GM13976 (cell line): ENCODE results near the gene LRWD1.

Experiments
- DNase-seq: peaks from one replicate; pipeline ENCODE4 v3.0.0; 2012; ENCODE audit warnings: low spot score
- in situ Hi-C: fragments of 300-500 bp; cut with MboI; formaldehyde crosslinking; loops from one replicate; pipeline ENCODE4 v1.12.0; 2022; ENCODE audit warnings: low sequenced_read_pairs, mixed read lengths, inconsistent platforms; ENCODE audit not compliant: unreplicated experiment
- TF ChIP-seq, protein P1 (sequence below): IDR thresholded peaks from 2 replicates; pipeline ENCODE4 v1.5.1; 2012; ENCODE audit warnings: borderline replicate concordance, mild to moderate bottlenecking; ENCODE audit not compliant: insufficient read depth; ENCODE audit errors: extremely low read depth, missing control alignments, control extremely low read depth

The LRWD1 gene

DNA sequence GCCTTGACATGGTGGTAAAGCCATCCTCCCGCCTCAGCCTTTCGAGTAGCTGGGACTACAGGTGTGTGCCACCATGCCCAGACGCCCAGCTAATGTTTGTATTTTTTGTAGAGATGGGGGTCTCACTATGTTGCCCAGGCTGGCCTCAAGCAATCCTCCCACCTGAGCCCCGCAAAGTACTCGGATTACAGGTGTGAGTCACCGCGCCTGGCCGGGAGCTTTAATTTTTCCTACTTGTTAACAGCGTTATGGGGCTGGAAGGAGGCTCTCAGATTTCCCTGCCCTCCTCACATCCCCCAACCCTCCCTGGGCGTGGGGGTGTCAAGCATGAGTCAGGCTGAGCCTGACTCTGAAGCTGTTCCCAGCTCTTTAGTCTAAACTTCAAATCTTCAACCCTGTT lies 8.5 kb upstream of the LRWD1 start:
- TF ChIP-seq, protein P1, sequence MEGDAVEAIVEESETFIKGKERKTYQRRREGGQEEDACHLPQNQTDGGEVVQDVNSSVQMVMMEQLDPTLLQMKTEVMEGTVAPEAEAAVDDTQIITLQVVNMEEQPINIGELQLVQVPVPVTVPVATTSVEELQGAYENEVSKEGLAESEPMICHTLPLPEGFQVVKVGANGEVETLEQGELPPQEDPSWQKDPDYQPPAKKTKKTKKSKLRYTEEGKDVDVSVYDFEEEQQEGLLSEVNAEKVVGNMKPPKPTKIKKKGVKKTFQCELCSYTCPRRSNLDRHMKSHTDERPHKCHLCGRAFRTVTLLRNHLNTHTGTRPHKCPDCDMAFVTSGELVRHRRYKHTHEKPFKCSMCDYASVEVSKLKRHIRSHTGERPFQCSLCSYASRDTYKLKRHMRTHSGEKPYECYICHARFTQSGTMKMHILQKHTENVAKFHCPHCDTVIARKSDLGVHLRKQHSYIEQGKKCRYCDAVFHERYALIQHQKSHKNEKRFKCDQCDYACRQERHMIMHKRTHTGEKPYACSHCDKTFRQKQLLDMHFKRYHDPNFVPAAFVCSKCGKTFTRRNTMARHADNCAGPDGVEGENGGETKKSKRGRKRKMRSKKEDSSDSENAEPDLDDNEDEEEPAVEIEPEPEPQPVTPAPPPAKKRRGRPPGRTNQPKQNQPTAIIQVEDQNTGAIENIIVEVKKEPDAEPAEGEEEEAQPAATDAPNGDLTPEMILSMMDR: no peak
- no peak for DNase-seq
- in situ Hi-C loops: no loop called here

DNA sequence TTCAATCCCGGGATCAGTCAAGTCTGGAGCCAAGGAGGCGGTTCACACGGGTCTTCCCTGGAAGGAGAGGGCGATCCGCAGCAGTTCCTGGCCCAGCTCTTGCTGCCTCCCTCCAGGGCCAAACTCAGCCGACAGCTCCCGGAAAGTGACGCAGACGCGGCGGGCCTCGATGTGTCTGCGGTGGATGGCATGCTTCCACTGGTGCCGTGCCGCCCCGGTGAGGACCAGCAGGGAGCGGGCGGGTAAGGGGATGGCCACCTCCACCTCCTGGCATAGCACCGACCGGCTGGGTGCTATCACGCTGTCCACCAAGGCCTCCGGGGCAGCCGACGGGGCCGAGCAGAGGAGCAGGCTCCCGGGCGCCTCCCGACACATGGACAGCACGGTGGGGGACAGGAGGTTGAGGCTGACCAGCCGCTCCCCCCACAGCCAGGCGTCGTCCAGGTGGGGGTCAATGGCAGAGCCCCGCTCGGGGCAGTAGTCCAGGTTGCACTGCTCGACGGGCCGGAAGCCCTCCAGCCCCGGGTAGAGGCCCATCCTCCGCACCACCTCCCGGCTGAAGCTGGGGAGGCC lies 7.3 kb upstream of the LRWD1 start:
- TF ChIP-seq, protein P1: no peak
- in situ Hi-C loops: no loop called here
- no peak for DNase-seq

DNA sequence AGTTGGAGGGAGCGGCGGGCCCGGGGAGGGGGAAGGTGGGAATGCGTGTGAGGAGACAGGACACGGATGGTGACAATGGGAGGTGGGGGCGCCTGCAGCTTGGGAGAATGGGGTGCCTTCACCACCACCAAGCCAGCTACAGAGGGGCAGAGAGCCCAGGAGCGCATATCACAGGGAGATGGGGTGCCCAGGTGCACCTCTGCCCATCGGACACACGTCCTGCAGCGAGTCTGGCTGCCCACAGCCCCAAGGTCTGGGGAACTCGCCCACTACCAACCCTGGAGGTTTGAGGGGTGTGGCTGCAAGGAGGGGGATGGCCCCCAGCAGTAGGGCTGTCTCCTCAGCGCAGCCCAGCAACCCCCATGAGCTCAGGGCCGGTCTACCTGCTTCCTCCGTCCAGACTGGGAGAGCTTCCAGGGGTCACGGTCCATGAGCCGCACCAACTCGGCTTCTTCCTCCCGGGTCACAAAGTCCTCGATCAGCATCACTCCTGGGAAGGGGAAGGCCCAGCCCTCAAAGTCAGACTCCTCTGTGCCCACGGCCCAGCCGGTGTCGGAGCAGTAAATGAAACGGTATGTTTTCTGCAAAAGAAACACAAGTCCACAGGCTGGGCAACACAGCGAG lies 5.5 kb upstream of the LRWD1 start:
- TF ChIP-seq, protein P1: no peak
- in situ Hi-C loops: no loop called here
- no peak for DNase-seq

DNA sequence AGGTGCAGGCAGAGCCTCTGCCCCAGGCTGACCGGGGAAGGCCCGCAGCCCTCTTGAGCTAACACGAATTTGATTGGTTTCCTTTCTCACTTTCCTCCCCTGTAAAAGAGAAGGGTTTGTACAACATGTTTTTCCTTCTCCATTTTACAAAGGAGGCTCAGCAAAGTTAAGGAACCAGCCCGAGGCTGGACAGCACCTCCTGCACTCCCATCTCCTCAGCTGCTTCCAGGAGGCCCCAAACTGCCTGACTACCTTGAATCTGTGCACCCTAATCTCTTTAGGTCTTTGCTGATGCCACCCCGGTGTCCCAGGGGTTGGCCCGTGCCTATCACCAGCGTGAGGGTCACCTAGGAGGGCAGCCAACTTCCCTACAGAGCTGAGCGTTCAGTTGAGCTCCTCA lies 4.3 kb upstream of the LRWD1 start:
- no peak for DNase-seq
- in situ Hi-C loops: no loop called here
- TF ChIP-seq, protein P1: no peak

DNA sequence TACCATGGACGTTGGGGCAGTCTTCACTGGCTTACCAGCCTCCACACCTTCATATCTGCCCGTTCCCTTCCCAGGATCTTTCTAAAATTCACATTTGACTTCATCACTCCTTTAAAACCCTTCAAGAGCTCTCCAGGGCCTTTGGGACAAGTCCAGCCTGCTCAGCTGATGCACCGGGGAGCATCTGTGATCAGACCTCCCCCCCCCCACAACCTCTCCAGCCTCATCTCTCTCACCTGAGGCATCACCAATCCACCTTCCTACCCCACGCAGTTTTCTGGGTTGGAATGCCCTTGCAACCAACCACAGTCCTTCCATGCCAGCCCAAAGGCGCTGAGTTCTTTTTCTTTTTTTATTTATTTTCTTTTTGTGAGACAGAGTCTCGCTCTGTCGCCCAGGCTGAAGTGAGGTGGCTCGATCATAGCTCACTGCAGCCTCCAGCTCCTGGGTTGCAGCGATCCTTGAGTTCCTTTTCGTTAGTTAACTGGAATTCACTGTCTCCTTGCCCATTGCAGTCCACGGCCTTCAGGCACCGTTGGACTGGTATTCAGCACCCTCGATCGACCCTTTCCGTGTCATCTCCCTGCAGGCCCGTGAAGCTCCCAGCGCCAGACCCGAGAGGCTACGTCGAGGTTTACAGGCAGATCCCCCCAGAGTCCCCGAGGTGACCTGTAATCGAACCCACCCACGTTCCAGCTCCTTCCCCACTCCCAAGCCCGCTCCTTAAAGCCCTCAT lies 775 bp upstream of the LRWD1 start:
- in situ Hi-C loops: no loop called here
- DNase-seq: no peak
- TF ChIP-seq, protein P1: no peak

DNA sequence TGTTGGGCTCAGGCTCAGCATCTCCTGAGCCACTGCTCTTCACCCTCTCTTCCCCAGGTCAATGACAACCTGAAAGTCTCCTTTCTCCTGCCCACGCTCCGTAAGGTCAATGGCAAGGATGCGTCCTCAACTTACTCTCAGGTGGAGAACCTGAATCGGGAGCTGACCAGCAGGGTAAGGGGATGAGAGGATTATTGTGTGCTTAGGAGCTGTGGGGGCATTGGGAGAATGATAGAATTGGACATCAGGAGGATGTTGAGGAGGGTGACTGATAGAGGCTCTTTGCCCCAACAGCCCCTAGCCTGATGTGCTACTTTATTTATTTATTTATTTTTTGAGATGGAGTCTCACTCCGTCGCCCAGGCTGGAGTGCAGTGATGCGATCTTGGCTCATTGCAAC lies 1.3 kb downstream of the LRWD1 start:
- no peak for DNase-seq
- TF ChIP-seq, protein P1: no peak
- in situ Hi-C loops: loop anchor here (5.0 kb wide), 1 partner anchor 54 kb away; no protein-coding TSS in a partner anchor
